Fibroblast of lung (primary cell): ENCODE results near the gene AFAP1. TPM values are rescaled to one million over a fixed set of nuclear protein-coding genes. Genes with fewer than 3 reads are reported as not detected.

ENCODE experiments used
- DNase-seq, 2 donors: peaks; one replicate each; pipeline versions ENCODE4 v3.0.0 to v3.0.0-alpha.2; 2010; ENCODE audit warnings: low read depth in 2 of 2
- H2AFZ ChIP-seq: 2 replicates; pipeline ENCODE4 v1.5.1; 2012; ENCODE audit warnings: low read length, control low read depth, inconsistent platforms
- H3K27ac ChIP-seq: 2 replicates; pipeline ENCODE4 v1.5.1; 2011; ENCODE audit warnings: low read length, control low read depth; ENCODE audit not compliant: insufficient read depth
- H3K27me3 ChIP-seq: 2 replicates; pipeline ENCODE4 v1.5.1; 2011; ENCODE audit warnings: mild to moderate bottlenecking, low read length; ENCODE audit not compliant: control insufficient read depth, insufficient read depth
- H3K36me3 ChIP-seq: 2 replicates; pipeline ENCODE4 v1.5.1; 2011; ENCODE audit warnings: low read length; ENCODE audit not compliant: control insufficient read depth, insufficient read depth
- H3K4me1 ChIP-seq: 2 replicates; pipeline ENCODE4 v1.5.1; 2011; ENCODE audit warnings: low read length; ENCODE audit not compliant: control insufficient read depth, insufficient read depth; ENCODE audit errors: extremely low read depth
- H3K4me2 ChIP-seq: 2 replicates; pipeline ENCODE4 v1.5.1; 2011; ENCODE audit warnings: low read length, control low read depth; ENCODE audit not compliant: insufficient read depth; ENCODE audit errors: extremely low read depth
- H3K4me3 ChIP-seq, 4 experiments: fragments of 200-600 bp in 1 of 4; sonication (generic) in 1 of 4; replicated peaks in 1 of 4; 2 replicates each; pipeline ENCODE4 v1.5.1; 2011 to 2016; ENCODE audit warnings: low read length in 4 of 4, low read depth in 3 of 4, mild to moderate bottlenecking in 3 of 4, control low read depth in 2 of 4, inconsistent platforms in 1 of 4, mixed read lengths in 1 of 4; ENCODE audit not compliant: insufficient read depth in 1 of 4; ENCODE audit errors: control extremely low read depth in 1 of 4
- H3K79me2 ChIP-seq: 2 replicates; pipeline ENCODE4 v1.5.1; 2012; ENCODE audit warnings: mild to moderate bottlenecking, low read length, inconsistent platforms; ENCODE audit not compliant: control insufficient read depth, insufficient read depth
- H3K9ac ChIP-seq: 2 replicates; pipeline ENCODE4 v1.5.1; 2011; ENCODE audit warnings: mild to moderate bottlenecking, low read length, control low read depth; ENCODE audit not compliant: insufficient read depth
- H3K9me3 ChIP-seq: 2 replicates; pipeline ENCODE4 v1.5.1; 2012; ENCODE audit warnings: low read depth, low read length; ENCODE audit not compliant: control insufficient read depth, insufficient read depth
- H4K20me1 ChIP-seq: 2 replicates; pipeline ENCODE4 v1.5.1; 2011; ENCODE audit warnings: low read length; ENCODE audit not compliant: control insufficient read depth, insufficient read depth; ENCODE audit errors: extremely low read depth
- EZH2 ChIP-seq: IDR thresholded peaks from 2 replicates; pipeline ENCODE4 v1.5.1; 2012; ENCODE audit warnings: low read length, control low read depth, mild to moderate bottlenecking; ENCODE audit errors: missing control alignments
- polyA plus RNA-seq, 2 donors: library from polyadenylated mRNA; depleted of rRNA in 1 of 2; stranded (reverse) in 1 of 2; unstranded in 1 of 2; fragments of >200 nt; gene quantifications; 2 replicates each; pipeline ENCODE4 v1.2.1, GENCODE V29; 2011 to 2012; ENCODE audit warnings: missing spikeins in 1 of 2
- total RNA-seq: library from RNA; depleted of rRNA; stranded (reverse); fragments of >200 nt; gene quantifications from 2 replicates; pipeline ENCODE4 v1.2.1, GENCODE V29; 2014
- TF ChIP-seq, protein P1 (sequence below), 2 donors: IDR thresholded peaks in 1 of 2; conservative IDR thresholded peaks in 1 of 2; 1 replicate in 1 of 2; 2 replicates in 1 of 2; pipeline ENCODE4 v1.5.1; 2011 to 2012; ENCODE audit warnings: low read length in 2 of 2, control low read depth in 1 of 2, inconsistent platforms in 1 of 2, low read depth in 1 of 2, mild to moderate bottlenecking in 1 of 2

AFAP1 gene
- total and polyA plus RNA-seq, 2 donors (not counting 1 experiment from before 2014, with no cell fraction given): 21.8 to 30.1 TPM

DNA sequence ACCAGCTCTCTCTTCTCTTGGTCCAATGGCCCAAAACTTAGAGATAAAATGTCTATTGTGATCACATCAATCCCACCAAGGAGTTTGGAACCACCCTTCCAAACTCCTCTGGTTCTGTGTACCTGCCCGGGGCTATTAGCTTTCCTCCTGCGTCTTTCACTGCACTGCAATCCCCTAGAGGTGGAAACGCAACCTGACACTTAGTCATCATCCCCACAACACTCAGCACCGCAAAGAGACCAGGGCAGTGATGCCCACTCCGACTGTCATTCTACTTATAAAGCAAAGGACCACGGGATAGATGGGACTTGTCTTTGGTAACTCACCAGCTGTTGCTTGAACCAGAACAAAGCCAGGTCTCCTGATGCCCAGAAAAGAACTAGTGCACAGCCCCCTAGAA is 22.0 kb downstream of the AFAP1 start:
- TF ChIP-seq EZH2: no peak
- TF ChIP-seq, protein P1, sequence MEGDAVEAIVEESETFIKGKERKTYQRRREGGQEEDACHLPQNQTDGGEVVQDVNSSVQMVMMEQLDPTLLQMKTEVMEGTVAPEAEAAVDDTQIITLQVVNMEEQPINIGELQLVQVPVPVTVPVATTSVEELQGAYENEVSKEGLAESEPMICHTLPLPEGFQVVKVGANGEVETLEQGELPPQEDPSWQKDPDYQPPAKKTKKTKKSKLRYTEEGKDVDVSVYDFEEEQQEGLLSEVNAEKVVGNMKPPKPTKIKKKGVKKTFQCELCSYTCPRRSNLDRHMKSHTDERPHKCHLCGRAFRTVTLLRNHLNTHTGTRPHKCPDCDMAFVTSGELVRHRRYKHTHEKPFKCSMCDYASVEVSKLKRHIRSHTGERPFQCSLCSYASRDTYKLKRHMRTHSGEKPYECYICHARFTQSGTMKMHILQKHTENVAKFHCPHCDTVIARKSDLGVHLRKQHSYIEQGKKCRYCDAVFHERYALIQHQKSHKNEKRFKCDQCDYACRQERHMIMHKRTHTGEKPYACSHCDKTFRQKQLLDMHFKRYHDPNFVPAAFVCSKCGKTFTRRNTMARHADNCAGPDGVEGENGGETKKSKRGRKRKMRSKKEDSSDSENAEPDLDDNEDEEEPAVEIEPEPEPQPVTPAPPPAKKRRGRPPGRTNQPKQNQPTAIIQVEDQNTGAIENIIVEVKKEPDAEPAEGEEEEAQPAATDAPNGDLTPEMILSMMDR (conservative IDR thresholded peaks at IDR 0.05 in 1 of 2, IDR thresholded peaks at IDR 0.05 in 1 of 2; ENCODE audit: low read depth in 1 of 2, low read length in 2 of 2): no peak
- H3K4me3 ChIP-seq: no peak overlapping the region

DNA sequence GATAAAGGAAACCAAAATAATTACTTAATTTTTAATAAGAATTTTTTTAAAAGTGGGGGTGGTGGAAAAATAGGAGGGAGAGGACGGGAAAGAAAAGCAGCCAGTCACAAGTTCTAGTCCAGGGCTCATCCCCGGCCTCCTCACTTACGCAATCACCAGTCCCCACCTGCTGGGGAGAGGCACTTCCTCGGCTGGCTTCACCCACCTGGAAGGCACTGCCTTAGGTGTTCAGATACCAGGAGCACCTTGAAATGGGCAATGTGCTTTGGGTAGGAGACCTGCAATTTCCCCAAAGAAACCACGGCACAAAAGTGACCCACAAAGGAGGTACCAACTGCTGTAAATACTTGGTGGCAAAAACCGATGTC is 23.8 kb downstream of the AFAP1 start:
- H3K36me3 ChIP-seq: no peaks in the 10 kb centered on the region
- H3K4me1 ChIP-seq: peaks cover 9% of the 10 kb centered on the region
- no peaks in the 10 kb centered on the region for H4K20me1 ChIP-seq
- no peaks in the 10 kb centered on the region for H3K9me3 ChIP-seq
- no peak overlapping the region for H3K9ac ChIP-seq
- H3K27ac ChIP-seq: no peak overlapping the region
- no peak overlapping the region for H3K4me3 ChIP-seq
- no peak overlapping the region for H2AFZ ChIP-seq
- no peak for TF ChIP-seq EZH2
- TF ChIP-seq, protein P1 (conservative IDR thresholded peaks at IDR 0.05 in 1 of 2, IDR thresholded peaks at IDR 0.05 in 1 of 2; ENCODE audit: low read depth in 1 of 2, low read length in 2 of 2): no peak
- peaks cover 67% of the 10 kb centered on the region for H3K79me2 ChIP-seq
- no peaks in the 10 kb centered on the region for H3K27me3 ChIP-seq
- H3K4me2 ChIP-seq: no peak overlapping the region
- DNase-seq: no peak

More for the DNA sequence above, 22.0 kb downstream of the AFAP1 start:
- Histone ChIP-seq H3K9ac (no peak overlapping the region), H3K79me2 (peaks cover 67% of the 10 kb centered on the region), H3K4me1 (no peaks in the 10 kb centered on the region), H4K20me1 (no peaks in the 10 kb centered on the region), H3K27me3 (no peaks in the 10 kb centered on the region), H3K9me3 (no peaks in the 10 kb centered on the region), H2AFZ (no peak overlapping the region), H3K36me3 (no peaks in the 10 kb centered on the region), H3K4me2 (no peak overlapping the region), H3K27ac (no peak overlapping the region)
- no peak for DNase-seq

DNA sequence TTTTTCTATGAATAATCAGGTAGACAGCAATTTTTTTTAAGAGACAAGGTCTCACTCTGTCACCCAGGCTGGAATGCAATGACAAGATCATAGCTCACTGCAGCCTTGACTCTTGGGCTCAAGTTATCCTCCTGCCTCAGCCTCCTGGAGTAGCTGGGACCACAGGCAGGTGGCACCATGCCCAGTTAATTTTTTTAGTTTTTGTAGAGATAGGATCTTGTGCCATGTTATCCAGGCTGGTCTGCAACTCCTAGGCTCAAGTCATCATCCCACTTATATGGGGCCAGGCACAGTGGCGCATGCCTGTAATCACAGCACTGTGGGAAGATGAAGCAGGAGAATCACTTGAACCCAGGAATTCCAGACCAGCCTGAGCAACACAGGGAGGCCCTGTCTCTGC is 26.8 kb downstream of the AFAP1 start:
- Histone ChIP-seq H3K79me2 (peaks cover 82% of the 10 kb centered on the region), H3K4me1 (peaks cover 24% of the 10 kb centered on the region), H3K4me3 (no peak overlapping the region), H3K9me3 (no peaks in the 10 kb centered on the region), H3K27me3 (no peaks in the 10 kb centered on the region), H3K4me2 (no peak overlapping the region), H3K27ac (no peak overlapping the region), H2AFZ (no peak overlapping the region), H3K36me3 (no peaks in the 10 kb centered on the region), H4K20me1 (no peaks in the 10 kb centered on the region), H3K9ac (no peak overlapping the region)
- no peak for TF ChIP-seq EZH2
- TF ChIP-seq, protein P1 (conservative IDR thresholded peaks at IDR 0.05 in 1 of 2, IDR thresholded peaks at IDR 0.05 in 1 of 2; ENCODE audit: low read depth in 1 of 2, low read length in 2 of 2): no peak
- no peak for DNase-seq
